ENCODE results near the gene STAG2. TPM values are rescaled to one million over a fixed set of nuclear protein-coding genes. Genes with fewer than 3 reads are reported as not detected.
"Not testable (repeated sequence)": the region's sequence is repeated elsewhere in the genome, so short reads cannot be mapped to it uniquely, and the experiment has no call there.

The STAG2 gene
- total RNA-seq, 5 donors from 2014 or later (not counting 1 experiment from before 2014, with no cell fraction given), result 80.7 to 98.7 (median 95.2) TPM

- H3K4me3 Mint-ChIP-seq, result no peak overlapping the region
- no peak overlapping the region for H3K27ac ChIP-seq (ENCODE audit: low read length)
Observed at GRCh38 chrX:124103966-124104365, 142.5 kb downstream of the STAG2 start.

GRCh38 chrX:124104512-124104911 is 143.0 kb downstream of the STAG2 start:
- H3K27ac ChIP-seq (ENCODE audit: low read length); CTCF ChIA-PET; H3K4me3 ChIP-seq (ENCODE audit: control insufficient read depth in 1 of 2, extremely low read depth in 1 of 2, low read length in 1 of 2); H3K9me3 Mint-ChIP-seq; H3K4me1 ChIP-seq (ENCODE audit: control insufficient read depth in 1 of 2, extremely low read depth in 1 of 2, insufficient read depth in 2 of 2, low read length in 2 of 2); ATAC-seq (replicated peaks in 1 of 4); H3K9me3 ChIP-seq; H3K27me3 Mint-ChIP-seq; H3K4me3 Mint-ChIP-seq; H3K36me3 ChIP-seq (ENCODE audit: control insufficient read depth in 2 of 2, extremely low read depth in 1 of 2, insufficient read depth in 1 of 2, low read length in 1 of 2); POLR2A ChIA-PET; H3K27ac Mint-ChIP-seq; H3K27me3 ChIP-seq (replicated peaks in 1 of 2; ENCODE audit: control insufficient read depth in 2 of 2, extremely low read depth in 1 of 2, insufficient read depth in 2 of 2, low read length in 1 of 2); H3K4me1 Mint-ChIP-seq; DNase-seq: not testable (repeated sequence)
- no CpG with 5 or more reads among the region's 7 CpGs for WGBS (ENCODE audit: insufficient coverage)
- H3K36me3 Mint-ChIP-seq, result peaks cover 17% of the 10 kb centered on the region

More at GRCh38 chrX:124103966-124104365, 142.5 kb downstream of the STAG2 start:
- peaks cover 0 to 8% of the 10 kb centered on the region in 2 donors for H3K36me3 ChIP-seq (ENCODE audit: control insufficient read depth in 2 of 2, extremely low read depth in 1 of 2, insufficient read depth in 1 of 2, low read length in 1 of 2)
- Mint-ChIP-seq H3K27ac (no peak overlapping the region), H3K4me1 (no peaks in the 10 kb centered on the region), H3K9me3 (no peaks in the 10 kb centered on the region), H3K36me3 (peaks cover 18% of the 10 kb centered on the region), H3K27me3 (peaks cover 0 to 3% of the 10 kb centered on the region in 2 donors)
- no peak for ATAC-seq (replicated peaks in 1 of 4)
- no peaks in the 10 kb centered on the region for H3K4me1 ChIP-seq (ENCODE audit: control insufficient read depth in 1 of 2, extremely low read depth in 1 of 2, insufficient read depth in 2 of 2, low read length in 2 of 2)
- DNase-seq, result no peak
- no peaks in the 10 kb centered on the region for H3K9me3 ChIP-seq
- 100% methylated on average over 3 of the region's 5 CpGs for WGBS (ENCODE audit: insufficient coverage)
- H3K4me3 ChIP-seq (ENCODE audit: control insufficient read depth in 1 of 2, extremely low read depth in 1 of 2, low read length in 1 of 2), result no peak overlapping the region
- ChIA-PET CTCF (interaction anchor here in 1 of 2 donors (0.7 kb wide), 1 partner anchor 1743 kb away, joined by 3 read pairs; no protein-coding TSS in a partner anchor), POLR2A (no interaction called here)
- H3K27me3 ChIP-seq (replicated peaks in 1 of 2; ENCODE audit: control insufficient read depth in 2 of 2, extremely low read depth in 1 of 2, insufficient read depth in 2 of 2, low read length in 1 of 2), result no peaks in the 10 kb centered on the region

- Histone ChIP-seq H3K9me3 (no peaks in the 10 kb centered on the region), H3K27me3 (replicated peaks in 1 of 2; ENCODE audit: control insufficient read depth in 2 of 2, extremely low read depth in 1 of 2, insufficient read depth in 2 of 2, low read length in 1 of 2) (no peaks in the 10 kb centered on the region), H3K4me3 (ENCODE audit: control insufficient read depth in 1 of 2, extremely low read depth in 1 of 2, low read length in 1 of 2) (no peak overlapping the region), H3K27ac (ENCODE audit: low read length) (no peak overlapping the region), H3K4me1 (ENCODE audit: control insufficient read depth in 1 of 2, extremely low read depth in 1 of 2, insufficient read depth in 2 of 2, low read length in 2 of 2) (no peaks in the 10 kb centered on the region), H3K36me3 (ENCODE audit: control insufficient read depth in 2 of 2, extremely low read depth in 1 of 2, insufficient read depth in 1 of 2, low read length in 1 of 2) (no peaks in the 10 kb centered on the region)
- ChIA-PET CTCF (no interaction called here), POLR2A (no interaction called here)
- DNase-seq (no peak), ATAC-seq (replicated peaks in 1 of 4) (no peak)
- Mint-ChIP-seq H3K4me1 (peaks cover 0 to 7% (median 0%) of the 10 kb centered on the region in 3 donors), H3K27me3 (no peaks in the 10 kb centered on the region), H3K9me3 (peaks cover 0 to 3% (median 0%) of the 10 kb centered on the region in 3 donors), H3K4me3 (no peak overlapping the region), H3K36me3 (peaks cover 9% of the 10 kb centered on the region), H3K27ac (no peak overlapping the region)
- WGBS (ENCODE audit: insufficient coverage), result 83% methylated on average over 1 of the region's 4 CpGs
Observed at GRCh38 chrX:124113621-124114600, 152.4 kb downstream of the STAG2 start.

DNA sequence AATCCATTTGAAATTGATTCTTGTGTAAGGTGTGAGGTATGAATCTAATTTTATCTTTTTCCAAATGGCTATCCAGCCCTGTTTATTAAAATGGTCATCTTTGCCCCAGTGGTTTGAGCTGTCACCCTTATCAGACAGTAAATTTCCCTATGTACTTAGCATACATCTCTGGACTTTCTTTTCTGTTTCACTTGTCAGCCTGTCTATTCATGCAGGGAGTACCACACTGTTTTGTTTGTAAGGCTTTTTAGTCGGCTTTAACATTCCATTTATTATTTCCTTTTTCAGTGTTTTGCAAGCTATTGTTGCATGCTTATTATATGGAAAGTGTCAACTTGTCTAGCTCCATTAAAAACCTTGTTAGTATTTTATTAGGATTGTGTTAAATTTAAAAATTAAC is 155.8 kb downstream of the STAG2 start:
- no peak overlapping the region for H3K4me3 ChIP-seq (ENCODE audit: control insufficient read depth in 1 of 2, extremely low read depth in 1 of 2, low read length in 1 of 2)
- H3K36me3 ChIP-seq (ENCODE audit: control insufficient read depth in 2 of 2, extremely low read depth in 1 of 2, insufficient read depth in 1 of 2, low read length in 1 of 2), result no peaks in the 10 kb centered on the region
- H3K9me3 ChIP-seq, result no peaks in the 10 kb centered on the region
- Mint-ChIP-seq H3K4me1 (no peaks in the 10 kb centered on the region), H3K4me3 (no peak overlapping the region), H3K27me3 (no peaks in the 10 kb centered on the region), H3K27ac (no peak overlapping the region), H3K9me3 (no peaks in the 10 kb centered on the region), H3K36me3 (no peaks in the 10 kb centered on the region)
- H3K27ac ChIP-seq (ENCODE audit: low read length), result no peak overlapping the region
- no peaks in the 10 kb centered on the region for H3K27me3 ChIP-seq (replicated peaks in 1 of 2; ENCODE audit: control insufficient read depth in 2 of 2, extremely low read depth in 1 of 2, insufficient read depth in 2 of 2, low read length in 1 of 2)
- ChIA-PET CTCF (no interaction called here), POLR2A (no interaction called here)
- ATAC-seq (replicated peaks in 1 of 4) (no peak), DNase-seq (no peak)
- WGBS (ENCODE audit: insufficient coverage), result no CpG with 5 or more reads among the region's 1 CpG
- H3K4me1 ChIP-seq (ENCODE audit: control insufficient read depth in 1 of 2, extremely low read depth in 1 of 2, insufficient read depth in 2 of 2, low read length in 2 of 2), result no peaks in the 10 kb centered on the region

DNA sequence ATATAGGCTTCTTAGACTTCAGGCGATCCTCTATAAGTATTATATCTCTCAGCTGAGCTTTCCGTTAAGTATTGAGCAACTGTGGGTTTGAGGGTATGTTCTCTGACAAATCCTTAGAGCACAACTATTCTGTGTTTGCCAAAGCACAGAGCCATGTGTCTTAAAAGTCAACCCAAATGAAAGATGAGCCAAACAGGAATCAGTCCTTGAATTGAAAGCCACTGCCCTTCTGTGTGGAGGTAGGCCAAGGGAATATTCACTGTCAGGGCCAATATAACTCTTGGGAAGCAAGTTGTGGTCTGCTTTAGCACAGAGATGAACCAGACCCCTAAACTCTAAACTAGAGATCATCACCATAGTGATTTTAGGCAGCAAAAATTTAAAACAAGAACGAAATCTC is 164.0 kb downstream of the STAG2 start:
- H3K4me3 Mint-ChIP-seq, result no peak overlapping the region
- no CpG with 5 or more reads among the region's 3 CpGs for WGBS (ENCODE audit: insufficient coverage)
- ChIA-PET CTCF (interaction anchor here in 1 of 2 donors (0.6 kb wide), 1 partner anchor 25 kb away, joined by 4 read pairs; no protein-coding TSS in a partner anchor), POLR2A (no interaction called here)
- Histone ChIP-seq H3K4me3 (ENCODE audit: control insufficient read depth in 1 of 2, extremely low read depth in 1 of 2, low read length in 1 of 2) (no peak overlapping the region), H3K4me1 (ENCODE audit: control insufficient read depth in 1 of 2, extremely low read depth in 1 of 2, insufficient read depth in 2 of 2, low read length in 2 of 2) (no peaks in the 10 kb centered on the region), H3K9me3 (no peaks in the 10 kb centered on the region), H3K27me3 (replicated peaks in 1 of 2; ENCODE audit: control insufficient read depth in 2 of 2, extremely low read depth in 1 of 2, insufficient read depth in 2 of 2, low read length in 1 of 2) (no peaks in the 10 kb centered on the region), H3K27ac (ENCODE audit: low read length) (no peak overlapping the region), H3K36me3 (ENCODE audit: control insufficient read depth in 2 of 2, extremely low read depth in 1 of 2, insufficient read depth in 1 of 2, low read length in 1 of 2) (no peaks in the 10 kb centered on the region)
- no peaks in the 10 kb centered on the region for H3K4me1 Mint-ChIP-seq
- no peaks in the 10 kb centered on the region for H3K36me3 Mint-ChIP-seq
- DNase-seq, result no peak
- no peak for ATAC-seq (replicated peaks in 1 of 4)
- no peaks in the 10 kb centered on the region for H3K9me3 Mint-ChIP-seq
- H3K27ac Mint-ChIP-seq, result no peak overlapping the region
- H3K27me3 Mint-ChIP-seq, result no peaks in the 10 kb centered on the region

- no peak for ATAC-seq (replicated peaks in 1 of 4)
- Histone ChIP-seq H3K9me3 (no peaks in the 10 kb centered on the region), H3K4me3 (ENCODE audit: control insufficient read depth in 1 of 2, extremely low read depth in 1 of 2, low read length in 1 of 2) (no peak overlapping the region), H3K36me3 (ENCODE audit: control insufficient read depth in 2 of 2, extremely low read depth in 1 of 2, insufficient read depth in 1 of 2, low read length in 1 of 2) (no peaks in the 10 kb centered on the region), H3K27me3 (replicated peaks in 1 of 2; ENCODE audit: control insufficient read depth in 2 of 2, extremely low read depth in 1 of 2, insufficient read depth in 2 of 2, low read length in 1 of 2) (no peaks in the 10 kb centered on the region), H3K4me1 (ENCODE audit: control insufficient read depth in 1 of 2, extremely low read depth in 1 of 2, insufficient read depth in 2 of 2, low read length in 2 of 2) (no peaks in the 10 kb centered on the region), H3K27ac (ENCODE audit: low read length) (no peak overlapping the region)
- no peak overlapping the region for H3K27ac Mint-ChIP-seq
- DNase-seq, result no peak
- no peaks in the 10 kb centered on the region for H3K9me3 Mint-ChIP-seq
- no peaks in the 10 kb centered on the region for H3K4me1 Mint-ChIP-seq
- no peak overlapping the region for H3K4me3 Mint-ChIP-seq
- WGBS (ENCODE audit: insufficient coverage), result 100% methylated on average over 2 of the region's 7 CpGs
- ChIA-PET POLR2A (no interaction called here), CTCF (no interaction called here)
- H3K27me3 Mint-ChIP-seq, result no peaks in the 10 kb centered on the region
- H3K36me3 Mint-ChIP-seq, result no peaks in the 10 kb centered on the region
Observed at GRCh38 chrX:124127496-124127895, 166.0 kb downstream of the STAG2 start.
